H9 (cell line): ENCODE measurements around the gene RNF157. TPM values are rescaled to one million over a fixed set of nuclear protein-coding genes. Genes with fewer than 3 reads are reported as not detected.

ENCODE experiments used
- DNase-seq: peaks from one replicate; pipeline ENCODE4 v3.0.0-alpha.2; 2017
- H2AFZ ChIP-seq: one replicate; pipeline ENCODE4 v1.6.1; 2013; ENCODE audit warnings: mild to moderate bottlenecking, low read length, control low read depth, moderate library complexity
- H2AK5ac ChIP-seq: 2 replicates; pipeline ENCODE4 v1.6.1; 2013; ENCODE audit warnings: low read length, control low read depth, mixed read lengths; ENCODE audit not compliant: insufficient read length
- H2BK120ac ChIP-seq: one replicate; pipeline ENCODE4 v1.6.1; 2013; ENCODE audit warnings: low read depth, mild to moderate bottlenecking, low read length, control low read depth, inconsistent platforms; ENCODE audit not compliant: poor library complexity, severe bottlenecking
- H2BK12ac ChIP-seq: 2 replicates; pipeline ENCODE4 v1.6.1; 2013; ENCODE audit warnings: low read length, control low read depth, mixed read lengths, low read depth; ENCODE audit not compliant: insufficient read length
- H2BK15ac ChIP-seq: 2 replicates; pipeline ENCODE4 v1.6.1; 2013; ENCODE audit warnings: low read depth, low read length, control low read depth
- H2BK20ac ChIP-seq: one replicate; pipeline ENCODE4 v1.6.1; 2013; ENCODE audit warnings: low read depth, mild to moderate bottlenecking, low read length, control low read depth, inconsistent platforms; ENCODE audit not compliant: poor library complexity, severe bottlenecking
- H2BK5ac ChIP-seq: 2 replicates; pipeline ENCODE4 v1.6.1; 2013; ENCODE audit warnings: low read length, control low read depth, mixed read lengths; ENCODE audit not compliant: insufficient read length
- H3K14ac ChIP-seq: 2 replicates; pipeline ENCODE4 v1.6.1; 2013; ENCODE audit warnings: low read length, control low read depth; ENCODE audit not compliant: insufficient read depth
- H3K18ac ChIP-seq: 2 replicates; pipeline ENCODE4 v1.6.1; 2013; ENCODE audit warnings: low read depth, mild to moderate bottlenecking, mixed read lengths, low read length, control low read depth; ENCODE audit not compliant: insufficient read length
- H3K23ac ChIP-seq: 2 replicates; pipeline ENCODE4 v1.6.1; 2013; ENCODE audit warnings: low read length, control low read depth, mixed read lengths, low read depth; ENCODE audit not compliant: insufficient read length
- H3K23me2 ChIP-seq: 2 replicates; pipeline ENCODE4 v1.6.1; 2013; ENCODE audit warnings: low read depth, mild to moderate bottlenecking, mixed read lengths, low read length, control low read depth; ENCODE audit not compliant: insufficient read length, poor library complexity, severe bottlenecking
- H3K27ac ChIP-seq: 2 replicates; pipeline ENCODE4 v1.5.1; 2013; ENCODE audit warnings: low read length, control low read depth, mixed read lengths, low read depth; ENCODE audit not compliant: insufficient read length
- H3K27me3 ChIP-seq: 2 replicates; pipeline ENCODE4 v1.6.1; 2013; ENCODE audit warnings: low read length, control low read depth, inconsistent platforms; ENCODE audit not compliant: insufficient read depth
- H3K4ac ChIP-seq: 2 replicates; pipeline ENCODE4 v1.6.1; 2013; ENCODE audit warnings: low read depth, mild to moderate bottlenecking, control low read depth, inconsistent platforms, low read length, moderate library complexity
- H3K4me1 ChIP-seq: 2 replicates; pipeline ENCODE4 v1.6.1; 2013; ENCODE audit warnings: low read length, control low read depth, inconsistent platforms; ENCODE audit not compliant: insufficient read depth
- H3K4me2 ChIP-seq: 2 replicates; pipeline ENCODE4 v1.6.1; 2013; ENCODE audit warnings: low read length, control low read depth, mixed read lengths; ENCODE audit not compliant: insufficient read length, insufficient read depth
- H3K56ac ChIP-seq: 2 replicates; pipeline ENCODE4 v1.6.1; 2013; ENCODE audit warnings: low read depth, mild to moderate bottlenecking, mixed read lengths, low read length, control low read depth; ENCODE audit not compliant: insufficient read length
- H3K79me1 ChIP-seq: 2 replicates; pipeline ENCODE4 v1.6.1; 2013; ENCODE audit warnings: low read depth, mild to moderate bottlenecking, moderate library complexity, low read length, control low read depth, inconsistent platforms; ENCODE audit not compliant: insufficient read depth, poor library complexity, severe bottlenecking
- H3K79me2 ChIP-seq: 2 replicates; pipeline ENCODE4 v1.6.1; 2013; ENCODE audit warnings: low read length, control low read depth, inconsistent platforms; ENCODE audit not compliant: insufficient read depth
- H3K9ac ChIP-seq: 2 replicates; pipeline ENCODE4 v1.6.1; 2013; ENCODE audit warnings: low read length, control low read depth, mixed read lengths; ENCODE audit not compliant: insufficient read length; ENCODE audit errors: extremely low read depth
- H3K9me3 ChIP-seq: one replicate; pipeline ENCODE4 v1.6.1; 2013; ENCODE audit warnings: low read depth, low read length, inconsistent platforms; ENCODE audit not compliant: control insufficient read depth
- H3T11ph ChIP-seq: one replicate; pipeline ENCODE4 v1.6.1; 2013; ENCODE audit warnings: mild to moderate bottlenecking, low read length, control low read depth, inconsistent platforms
- H4K20me1 ChIP-seq: one replicate; pipeline ENCODE4 v1.6.1; 2013; ENCODE audit not compliant: control insufficient read depth, insufficient read length, insufficient read depth
- H4K5ac ChIP-seq: 2 replicates; pipeline ENCODE4 v1.6.1; 2013; ENCODE audit warnings: low read depth, mild to moderate bottlenecking, mixed read lengths, low read length, control low read depth; ENCODE audit not compliant: insufficient read length
- H4K8ac ChIP-seq: replicated peaks from 2 replicates; pipeline ENCODE4 v1.6.1; 2013; ENCODE audit warnings: low read length, control low read depth, mixed read lengths, low read depth; ENCODE audit not compliant: insufficient read length
- H4K91ac ChIP-seq: 2 replicates; pipeline ENCODE4 v1.6.1; 2013; ENCODE audit warnings: low read depth, mild to moderate bottlenecking, moderate library complexity, mixed read lengths, low read length, control low read depth; ENCODE audit not compliant: insufficient read length
- H3K27ac Mint-ChIP-seq, 3 experiments: 2 replicates in 2 of 3; 3 replicates in 1 of 3; pipeline ENCODE4 v1.8.0; 2020 to 2021; ENCODE audit warnings: mixed read lengths in 3 of 3, mild to moderate bottlenecking in 1 of 3, moderate library complexity in 1 of 3
- H3K27me3 Mint-ChIP-seq: 2 replicates; pipeline ENCODE4 v1.8.0; 2021; ENCODE audit warnings: low read depth, mild to moderate bottlenecking, moderate library complexity, mixed read lengths
- H3K36me3 Mint-ChIP-seq, 3 experiments: 2 replicates in 2 of 3; 3 replicates in 1 of 3; pipeline ENCODE4 v1.8.0; 2020 to 2021; ENCODE audit warnings: low read depth in 3 of 3, mixed read lengths in 3 of 3; ENCODE audit not compliant: insufficient read depth in 1 of 3
- H3K4me1 Mint-ChIP-seq, 2 experiments: 2 replicates each; pipeline ENCODE4 v1.8.0; 2020; ENCODE audit warnings: mixed read lengths in 2 of 2
- H3K4me3 Mint-ChIP-seq, 2 experiments: 2 replicates in 1 of 2; 3 replicates in 1 of 2; pipeline ENCODE4 v1.8.0; 2020 to 2021; ENCODE audit warnings: mild to moderate bottlenecking in 2 of 2, mixed read lengths in 2 of 2, moderate library complexity in 1 of 2
- H3K9me3 Mint-ChIP-seq, 2 experiments: 2 replicates in 1 of 2; 3 replicates in 1 of 2; pipeline ENCODE4 v1.8.0; 2020; ENCODE audit warnings: mild to moderate bottlenecking in 2 of 2, mixed read lengths in 2 of 2, moderate library complexity in 1 of 2
- CTCF ChIP-seq: fragments of 200-600 bp; sonication (generic); conservative IDR thresholded peaks from 3 replicates; pipeline ENCODE4 v1.8.0; 2021; ENCODE audit warnings: antibody characterized with exemption, mild to moderate bottlenecking
- WGBS: extraction: QIAGEN DNeasy Blood & Tissue Kit; methylation state at CpG from one replicate; pipeline ENCODE4 v1.1.7; 2013; ENCODE audit warnings: missing lambda C conversion rate, low lambda C conversion rate, mixed read lengths; ENCODE audit not compliant: insufficient read length; ENCODE audit errors: extremely low coverage; 5-methylcytosine and 5-hydroxymethylcytosine counted together
- total RNA-seq: library from RNA; stranded (reverse); gene quantifications from 2 replicates; pipeline ENCODE4 v1.2.1, GENCODE V29; 2021

Gene RNF157
- total RNA-seq, 1 experiment from 2014 or later: 9.9 TPM

DNA sequence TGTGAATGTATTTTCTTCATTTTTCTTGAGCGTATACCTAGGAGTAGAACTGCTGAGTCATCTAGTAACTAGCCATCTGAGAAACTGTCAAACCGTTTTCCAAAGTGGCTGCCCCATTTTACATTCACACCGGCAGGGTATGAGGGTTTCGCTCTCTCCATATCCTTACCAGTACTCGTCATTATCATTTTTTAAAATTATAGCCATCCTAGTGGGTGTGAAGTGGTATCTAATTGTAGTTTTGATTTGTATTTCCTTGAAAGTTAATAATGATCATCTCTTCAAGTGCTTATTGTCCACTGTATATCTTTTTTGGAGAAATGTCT, 6.0 kb downstream of the RNF157 start:
- Mint-ChIP-seq H3K27me3 (peaks cover 39% of the 10 kb centered on the region), H3K9me3 (no peaks in the 10 kb centered on the region), H3K36me3 (no peaks in the 10 kb centered on the region), H3K4me3 (no peak overlapping the region), H3K27ac (no peak overlapping the region), H3K4me1 (0 out of 4 replicates have a peak, but pooled peaks cover 0 to 2% of the 10 kb centered on the region in 2 experiments)
- Histone ChIP-seq H4K20me1 (no peaks in the 10 kb centered on the region), H3K79me2 (no peaks in the 10 kb centered on the region), H3K9me3 (no peaks in the 10 kb centered on the region), H3K27me3 (peaks cover 6% of the 10 kb centered on the region), H4K8ac (no peak overlapping the region), H3K27ac (no peak overlapping the region), H3K79me1 (no peaks in the 10 kb centered on the region), H2BK120ac (no peak overlapping the region), H2BK5ac (no peak overlapping the region), H3K4me2 (no peak overlapping the region), H3K23me2 (no peaks in the 10 kb centered on the region), H3K14ac (no peak overlapping the region), H3T11ph (no peak overlapping the region), H2AK5ac (no peak overlapping the region), H3K9ac (no peak overlapping the region), H3K56ac (no peak overlapping the region), H2BK12ac (no peak overlapping the region), H4K5ac (no peak overlapping the region), H4K91ac (no peak overlapping the region), H2BK20ac (no peak overlapping the region), H3K18ac (no peak overlapping the region), H2AFZ (no peak overlapping the region), H3K23ac (no peak overlapping the region), H3K4ac (no peak overlapping the region), H2BK15ac (no peak overlapping the region), H3K4me1 (no peaks in the 10 kb centered on the region)
- TF ChIP-seq CTCF: no peak
- WGBS: no CpG with 5 or more reads among the region's 5 CpGs
- DNase-seq: no peak
